ENCODE results near the gene CXXC5.

Gene CXXC5

GRCh38 chr5:139664727-139665351 is 16.7 kb downstream of the CXXC5 start:
- no peak for DNase-seq (ENCODE audit: low read depth)

GRCh38 chr5:139665626-139666025 is 17.5 kb downstream of the CXXC5 start:
- no peak for DNase-seq (ENCODE audit: low read depth)

DNA sequence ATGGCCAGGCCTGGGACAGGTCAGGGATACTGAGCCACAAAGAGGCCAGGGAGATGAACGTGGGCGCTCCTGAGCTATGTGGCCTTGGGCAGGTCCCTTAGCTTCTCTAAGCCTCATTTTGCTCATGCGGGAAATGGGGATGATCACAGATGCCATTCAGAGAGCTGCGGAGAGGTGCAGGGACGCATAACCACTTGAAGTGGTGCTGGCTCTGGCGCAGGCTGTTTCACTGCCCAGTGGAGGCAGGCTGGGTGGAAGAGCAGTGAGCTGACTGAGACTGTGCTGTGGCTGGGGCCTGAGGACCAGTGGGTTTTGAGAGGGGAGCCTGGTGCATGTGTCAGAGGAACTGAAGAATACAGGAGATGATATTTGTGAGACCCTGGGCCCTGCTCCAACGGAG is 18.4 kb downstream of the CXXC5 start:
- DNase-seq (ENCODE audit: low read depth), result no peak

GRCh38 chr5:139667001-139667729 is 19.0 kb downstream of the CXXC5 start:
- DNase-seq (ENCODE audit: low read depth), result no peak

DNA sequence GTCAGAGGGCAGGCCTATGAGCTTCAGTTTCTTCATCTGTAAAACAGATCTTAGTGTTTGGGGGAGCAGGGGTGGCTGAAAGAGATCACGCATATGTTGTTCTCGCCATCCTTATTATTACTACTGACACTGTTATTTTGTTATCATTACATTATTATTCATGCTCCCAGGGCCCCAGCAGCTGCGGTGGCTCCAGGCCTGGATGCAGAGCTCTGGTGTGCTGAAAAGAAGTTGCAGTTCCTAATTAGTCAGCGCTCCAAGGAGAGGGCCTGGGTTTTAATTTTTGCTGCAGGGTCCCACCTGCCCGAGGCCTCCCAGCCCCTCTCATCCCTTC is 19.5 kb downstream of the CXXC5 start:
- no peak for DNase-seq (ENCODE audit: low read depth)

- peak; percentile 47 for DNase-seq (ENCODE audit: low read depth)
Measured at GRCh38 chr5:139668064-139668880, 20.1 kb downstream of the CXXC5 start.

GRCh38 chr5:139668924-139669661 is 20.9 kb downstream of the CXXC5 start:
- DNase-seq (ENCODE audit: low read depth), result no peak

- DNase-seq (ENCODE audit: low read depth), result no peak
Measured at GRCh38 chr5:139669662-139670368, 21.7 kb downstream of the CXXC5 start.

DNA sequence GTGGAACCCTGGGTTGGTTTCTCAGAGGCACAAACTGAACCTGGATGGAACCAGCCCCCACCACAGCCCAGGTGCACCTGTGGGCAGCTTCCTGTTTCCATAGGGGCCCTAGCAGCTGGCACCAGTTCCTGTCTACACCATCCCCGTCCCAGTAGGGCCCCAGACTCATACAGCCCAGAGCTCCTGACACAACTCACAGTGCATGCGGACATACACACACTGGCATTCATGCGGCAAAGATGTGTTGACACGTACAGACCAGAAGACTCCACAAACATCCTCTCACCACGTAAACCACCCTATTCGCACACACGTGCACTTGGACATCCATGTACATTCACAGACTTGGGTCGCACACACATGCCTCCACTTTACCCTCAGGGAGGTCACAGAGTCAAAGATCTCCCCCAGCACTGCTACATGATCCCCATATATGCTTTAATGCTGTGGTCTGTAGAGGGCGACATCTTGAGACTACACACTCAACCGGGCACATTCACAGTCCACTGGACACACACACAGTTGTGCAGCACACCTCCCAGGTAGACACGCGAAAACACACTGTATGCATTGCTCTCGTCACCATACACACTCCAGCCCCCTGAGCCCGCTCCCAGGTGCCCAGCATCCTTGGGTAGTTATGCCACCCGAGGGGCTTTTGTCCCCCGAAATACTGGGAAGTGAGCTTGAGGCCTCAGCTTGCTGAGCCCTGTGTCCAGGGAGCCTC is 22.4 kb downstream of the CXXC5 start:
- no peak for DNase-seq (ENCODE audit: low read depth)

DNA sequence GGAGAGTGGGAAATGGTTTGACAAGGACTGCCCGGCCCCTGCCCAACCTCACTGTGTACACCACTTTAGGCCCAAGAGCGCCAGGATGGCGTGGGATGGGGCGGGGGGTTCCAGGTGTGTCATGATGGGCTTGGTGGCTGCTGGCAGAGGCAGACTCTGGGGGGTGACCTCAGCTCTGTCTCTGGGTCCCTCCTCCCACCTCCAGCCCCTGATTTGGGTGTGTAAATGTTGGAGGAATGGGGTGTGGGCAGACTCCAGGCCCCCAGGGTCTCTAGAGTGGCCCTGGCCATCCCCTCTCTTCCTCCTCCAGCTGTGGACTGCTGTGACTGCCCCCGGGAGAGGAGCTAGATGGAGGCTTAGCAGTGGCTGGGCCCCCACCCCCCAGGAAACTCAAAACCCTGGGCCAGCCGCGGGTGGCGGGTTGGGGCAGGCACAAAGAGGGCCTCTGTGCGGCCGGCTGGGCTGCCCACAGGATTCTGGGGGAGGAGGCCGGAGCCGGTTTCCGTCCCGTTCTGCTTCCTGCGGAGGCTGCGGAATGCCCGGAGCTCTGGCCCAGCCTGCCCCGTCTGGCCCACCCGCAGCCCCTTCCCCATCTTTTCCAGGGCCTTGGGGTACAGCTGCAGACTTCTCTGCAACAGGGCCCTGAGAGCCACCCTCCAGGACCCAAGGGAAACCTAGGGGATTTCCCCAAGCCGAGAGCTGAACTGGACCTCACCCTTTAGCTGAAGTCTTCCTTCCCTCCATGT is 23.1 kb downstream of the CXXC5 start:
- no peak for DNase-seq (ENCODE audit: low read depth)

DNA sequence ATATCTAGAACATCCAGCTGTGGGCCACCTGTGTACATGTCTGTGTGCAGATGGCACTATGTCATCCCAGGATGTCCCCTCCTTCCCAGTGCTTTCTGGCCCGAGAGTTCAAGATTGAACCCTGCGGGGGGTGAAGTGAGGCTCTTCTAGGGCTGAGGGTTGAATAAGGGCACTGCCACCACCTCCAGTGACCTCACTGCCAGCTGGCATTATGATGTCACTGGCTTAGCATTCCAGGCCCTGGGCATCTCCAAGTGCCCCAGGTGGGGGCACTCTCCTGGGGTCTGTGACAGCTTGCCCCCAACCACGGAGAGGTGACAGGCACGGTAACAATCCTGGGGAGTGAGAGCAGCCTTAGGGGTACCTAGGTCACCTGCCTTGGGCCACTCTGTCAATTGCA is 27.1 kb downstream of the CXXC5 start:
- no peak for DNase-seq (ENCODE audit: low read depth)

DNA sequence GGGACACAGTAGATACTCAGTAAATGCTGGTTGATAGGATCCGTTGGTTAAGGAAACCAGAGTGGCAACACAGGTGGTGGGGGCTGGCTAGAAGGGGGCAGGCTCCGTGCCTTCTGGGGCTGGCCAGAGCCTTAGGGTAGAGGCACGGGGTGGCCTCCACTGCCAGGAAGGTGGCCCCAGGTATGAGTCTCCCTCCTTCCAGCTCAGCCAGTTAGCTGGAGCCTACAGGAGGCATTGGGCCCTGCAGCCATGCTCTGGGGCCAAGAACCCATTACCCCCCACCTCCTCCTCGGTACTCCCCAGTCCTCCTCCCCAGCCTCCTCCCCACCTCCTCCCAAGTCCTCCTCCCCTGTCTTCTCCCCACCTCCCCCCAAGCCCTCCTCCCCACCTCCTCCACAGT is 27.7 kb downstream of the CXXC5 start:
- no peak for DNase-seq (ENCODE audit: low read depth)

GRCh38 chr5:139676406-139676805 is 28.3 kb downstream of the CXXC5 start:
- no peak for DNase-seq (ENCODE audit: low read depth)

GRCh38 chr5:139676951-139677735 is 29.0 kb downstream of the CXXC5 start:
- DNase-seq (ENCODE audit: low read depth), result no peak

GRCh38 chr5:139677736-139678613 is 29.8 kb downstream of the CXXC5 start:
- no peak for DNase-seq (ENCODE audit: low read depth)

GRCh38 chr5:139678751-139679750 is 30.9 kb downstream of the CXXC5 start:
- DNase-seq (ENCODE audit: low read depth), result peak; percentile 65

GRCh38 chr5:139680368-139681111 is 32.4 kb downstream of the CXXC5 start:
- DNase-seq (ENCODE audit: low read depth), result no peak

Data from fibroblast of gingiva (primary cell).